GM23338 (cell line): Measurements from ENCODE around the gene CDC42EP5. TPM values are rescaled to one million over a fixed set of nuclear protein-coding genes. Genes with fewer than 3 reads are reported as not detected.

Experiments
- ATAC-seq: fragments of 200-7000 bp; cut with Tn5 transposase; 3 replicates; pipeline ENCODE4 v1.9.1; 2020
- DNase-seq: peaks from one replicate; pipeline ENCODE4 v3.0.0-alpha.2; 2015; ENCODE audit warnings: low spot score
- H2AFZ ChIP-seq: fragments of 200-600 bp; sonication (generic); 2 replicates; pipeline ENCODE4 v1.8.0; 2016; ENCODE audit warnings: antibody characterized with exemption, mild to moderate bottlenecking, moderate library complexity
- H3F3A ChIP-seq: fragments of 200-600 bp; sonication (generic); replicated peaks from 2 replicates; pipeline ENCODE4 v1.8.0; 2017; ENCODE audit warnings: antibody characterized with exemption, mixed run types, low read depth
- H3K27ac ChIP-seq: fragments of 200-600 bp; sonication (generic); 2 replicates; pipeline ENCODE4 v1.6.1; 2016; ENCODE audit warnings: low read depth
- H3K27me3 ChIP-seq: fragments of 200-600 bp; sonication (generic); 2 replicates; pipeline ENCODE4 v1.8.0; 2016; ENCODE audit warnings: mild to moderate bottlenecking, mixed run types, moderate library complexity; ENCODE audit not compliant: insufficient read depth
- H3K36me3 ChIP-seq: fragments of 200-600 bp; sonication (generic); 2 replicates; pipeline ENCODE4 v1.8.0; 2016; ENCODE audit warnings: mild to moderate bottlenecking; ENCODE audit not compliant: insufficient read depth
- H3K4me1 ChIP-seq: fragments of 200-600 bp; sonication (generic); 2 replicates; pipeline ENCODE4 v1.8.0; 2016; ENCODE audit warnings: mild to moderate bottlenecking, moderate library complexity; ENCODE audit not compliant: insufficient read depth
- H3K4me2 ChIP-seq: fragments of 200-600 bp; sonication (generic); 2 replicates; pipeline ENCODE4 v1.7.1; 2017; ENCODE audit warnings: mixed run types
- H3K4me3 ChIP-seq: fragments of 200-600 bp; sonication (generic); 2 replicates; pipeline ENCODE4 v1.6.1; 2016; ENCODE audit warnings: mixed run types
- H3K79me2 ChIP-seq: fragments of 200-600 bp; sonication (generic); replicated peaks from 2 replicates; pipeline ENCODE4 v1.8.0; 2017; ENCODE audit warnings: mild to moderate bottlenecking; ENCODE audit not compliant: insufficient read depth
- H3K9me2 ChIP-seq: fragments of 200-600 bp; sonication (generic); 2 replicates; pipeline ENCODE4 v1.8.0; 2017; ENCODE audit not compliant: insufficient read depth
- H4K20me1 ChIP-seq: fragments of 200-600 bp; sonication (generic); replicated peaks from 2 replicates; pipeline ENCODE4 v1.8.0; 2017; ENCODE audit warnings: mild to moderate bottlenecking; ENCODE audit not compliant: insufficient read depth
- H3K27ac Mint-ChIP-seq: 2 replicates; pipeline ENCODE4 v1.8.0; 2020; ENCODE audit warnings: inconsistent platforms, mild to moderate bottlenecking, moderate library complexity, mixed read lengths
- H3K27me3 Mint-ChIP-seq: 3 replicates; pipeline ENCODE4 v1.8.0; 2022; ENCODE audit warnings: low read depth, mild to moderate bottlenecking, moderate library complexity, mixed read lengths, inconsistent platforms; ENCODE audit not compliant: insufficient read depth, poor library complexity
- H3K36me3 Mint-ChIP-seq: 3 replicates; pipeline ENCODE4 v1.8.0; 2021; ENCODE audit warnings: low read depth, mild to moderate bottlenecking, inconsistent platforms, moderate library complexity, mixed read lengths
- H3K4me1 Mint-ChIP-seq: 3 replicates; pipeline ENCODE4 v1.8.0; 2020; ENCODE audit warnings: mild to moderate bottlenecking, inconsistent platforms, mixed read lengths
- H3K4me3 Mint-ChIP-seq: 3 replicates; pipeline ENCODE4 v1.8.0; 2021; ENCODE audit warnings: moderate library complexity, mild to moderate bottlenecking, inconsistent platforms, mixed read lengths
- H3K9me3 Mint-ChIP-seq: 3 replicates; pipeline ENCODE4 v1.8.0; 2020; ENCODE audit warnings: moderate library complexity, mild to moderate bottlenecking, inconsistent platforms, mixed read lengths
- CREB1 ChIP-seq: fragments of 250-450 bp; sonication (Bioruptor Pico); IDR thresholded peaks from 2 replicates; pipeline ENCODE4 v1.5.0; 2020; ENCODE audit warnings: low read depth, mild to moderate bottlenecking, moderate library complexity
- ETS1 ChIP-seq: IDR thresholded peaks from 2 replicates; pipeline ENCODE4 v1.6.1; 2016; ENCODE audit warnings: antibody characterized with exemption
- EZH2 ChIP-seq: fragments of 200-600 bp; sonication (generic); IDR thresholded peaks from one replicate; pipeline ENCODE4 v1.8.0; 2017; ENCODE audit warnings: antibody characterized with exemption, mild to moderate bottlenecking, low read depth; ENCODE audit not compliant: unreplicated experiment
- JUNB ChIP-seq: IDR thresholded peaks from one replicate; pipeline ENCODE4 v1.6.1; 2016; ENCODE audit warnings: antibody characterized with exemption; ENCODE audit not compliant: unreplicated experiment
- NANOG ChIP-seq: IDR thresholded peaks from 2 replicates; pipeline ENCODE4 v1.6.1; 2016; ENCODE audit warnings: antibody characterized with exemption, borderline replicate concordance
- STAT1 ChIP-seq: IDR thresholded peaks from one replicate; pipeline ENCODE4 v1.6.1; 2016; ENCODE audit warnings: antibody characterized with exemption; ENCODE audit not compliant: unreplicated experiment
- ZNF114 ChIP-seq: fragments of 250-450 bp; sonication (Bioruptor Pico); IDR thresholded peaks from 2 replicates; pipeline ENCODE4 v1.5.0; 2020; ENCODE audit warnings: mild to moderate bottlenecking, moderate library complexity
- ZNF331 ChIP-seq: fragments of 250-450 bp; sonication (Bioruptor Pico); IDR thresholded peaks from 2 replicates; pipeline ENCODE4 v1.5.0; 2020; ENCODE audit warnings: low read depth, mild to moderate bottlenecking, moderate library complexity
- ZNF462 ChIP-seq: fragments of 250-450 bp; sonication (Bioruptor Pico); IDR thresholded peaks from 2 replicates; pipeline ENCODE4 v1.5.0; 2020; ENCODE audit warnings: mild to moderate bottlenecking, moderate library complexity
- polyA plus RNA-seq: library from polyadenylated mRNA; unstranded; fragments of >200 nt; fragmentation: Nextera tagmentation; extraction: Ambion mirVana; gene quantifications from 2 replicates; pipeline ENCODE4 v1.2.1, GENCODE V29; 2016
- total RNA-seq: library from RNA; depleted of rRNA; stranded (reverse); fragments of >200 nt; shearing (Covaris generic); gene quantifications from 2 replicates; pipeline ENCODE4 v1.2.3, GENCODE V29; 2014

The CDC42EP5 gene
- total and polyA plus RNA-seq, 2 experiments from 2014 or later: 1.4 to 3.4 TPM

GRCh38 chr19:54451331-54451871 is 21.7 kb downstream of the CDC42EP5 start (continued):
- TF ChIP-seq ZNF462 (no peak), STAT1 (no peak), JUNB (no peak)

DNA sequence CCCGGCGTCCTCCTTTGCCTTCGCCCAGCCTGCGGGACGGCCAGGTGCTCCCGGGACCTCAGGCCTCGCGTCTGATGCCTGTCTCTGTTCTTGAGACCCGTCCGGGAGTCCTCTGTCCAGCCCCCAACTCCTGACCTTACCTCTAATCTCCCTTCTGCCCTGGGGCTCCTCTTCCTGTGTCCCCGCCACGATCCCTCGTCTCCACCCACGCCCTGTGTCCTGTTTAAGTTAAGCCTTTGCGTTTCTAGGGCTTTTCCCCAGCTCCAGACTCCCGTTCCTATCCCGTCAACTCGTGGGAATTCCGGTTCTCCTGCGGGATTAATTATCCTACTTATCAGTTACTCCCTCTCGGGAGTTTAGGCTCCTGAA is 23.4 kb downstream of the CDC42EP5 start:
- no peak overlapping the region for H2AFZ ChIP-seq
- H4K20me1 ChIP-seq: peaks cover 36% of the 10 kb centered on the region
- peaks cover 9% of the 10 kb centered on the region for H3K4me1 ChIP-seq
- DNase-seq (no peak), ATAC-seq (no peak)
- Mint-ChIP-seq H3K4me3 (peak overlapping the region; percentile 98), H3K9me3 (peaks cover 12% of the 10 kb centered on the region), H3K36me3 (peaks cover 54% of the 10 kb centered on the region), H3K4me1 (peaks cover 19% of the 10 kb centered on the region), H3K27ac (peak overlapping the region; percentile 96), H3K27me3 (peaks cover 15% of the 10 kb centered on the region)
- no peaks in the 10 kb centered on the region for H3K27me3 ChIP-seq
- peaks cover 67% of the 10 kb centered on the region for H3K79me2 ChIP-seq
- H3K4me3 ChIP-seq: peak overlapping the region; percentile 97
- peak overlapping the region; percentile 96 for H3K4me2 ChIP-seq
- H3K27ac ChIP-seq: no peak overlapping the region
- H3F3A ChIP-seq: no peaks in the 10 kb centered on the region
- H3K9me2 ChIP-seq: no peaks in the 10 kb centered on the region
- H3K36me3 ChIP-seq: peaks cover 26% of the 10 kb centered on the region
- TF ChIP-seq NANOG: no peak
- no peak for TF ChIP-seq EZH2
- no peak for TF ChIP-seq JUNB
- TF ChIP-seq ZNF114 (CRISPR knock-in tag): no peak
- TF ChIP-seq STAT1: no peak
- no peak for TF ChIP-seq ZNF462
- no peak for TF ChIP-seq CREB1 (CRISPR knock-in tag)
- no peak for TF ChIP-seq ETS1
- TF ChIP-seq ZNF331 (CRISPR knock-in tag): no peak
